Measurements from ENCODE around the gene KATNBL1.

DNA sequence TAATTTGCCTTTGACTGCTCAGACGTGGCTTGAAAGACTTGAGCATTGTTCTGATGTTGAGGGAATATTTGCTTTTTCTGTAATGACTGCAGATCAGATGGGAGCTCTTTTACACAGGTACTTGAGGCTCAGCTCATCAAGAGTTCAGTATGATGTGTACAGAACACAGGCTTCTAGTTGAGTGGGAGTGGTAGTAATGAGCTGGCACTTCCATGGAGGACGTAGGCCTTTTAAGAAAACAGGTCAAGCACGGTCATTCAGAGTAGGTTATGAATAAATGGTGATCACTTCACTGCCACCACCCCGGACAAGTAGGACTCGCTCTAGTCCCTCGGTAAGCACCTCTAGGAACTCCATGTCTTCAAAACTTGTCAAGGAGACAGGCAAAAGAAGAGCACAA, 23.7 kb upstream of the KATNBL1 start:
- TF ChIP-seq, protein P1, sequence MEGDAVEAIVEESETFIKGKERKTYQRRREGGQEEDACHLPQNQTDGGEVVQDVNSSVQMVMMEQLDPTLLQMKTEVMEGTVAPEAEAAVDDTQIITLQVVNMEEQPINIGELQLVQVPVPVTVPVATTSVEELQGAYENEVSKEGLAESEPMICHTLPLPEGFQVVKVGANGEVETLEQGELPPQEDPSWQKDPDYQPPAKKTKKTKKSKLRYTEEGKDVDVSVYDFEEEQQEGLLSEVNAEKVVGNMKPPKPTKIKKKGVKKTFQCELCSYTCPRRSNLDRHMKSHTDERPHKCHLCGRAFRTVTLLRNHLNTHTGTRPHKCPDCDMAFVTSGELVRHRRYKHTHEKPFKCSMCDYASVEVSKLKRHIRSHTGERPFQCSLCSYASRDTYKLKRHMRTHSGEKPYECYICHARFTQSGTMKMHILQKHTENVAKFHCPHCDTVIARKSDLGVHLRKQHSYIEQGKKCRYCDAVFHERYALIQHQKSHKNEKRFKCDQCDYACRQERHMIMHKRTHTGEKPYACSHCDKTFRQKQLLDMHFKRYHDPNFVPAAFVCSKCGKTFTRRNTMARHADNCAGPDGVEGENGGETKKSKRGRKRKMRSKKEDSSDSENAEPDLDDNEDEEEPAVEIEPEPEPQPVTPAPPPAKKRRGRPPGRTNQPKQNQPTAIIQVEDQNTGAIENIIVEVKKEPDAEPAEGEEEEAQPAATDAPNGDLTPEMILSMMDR (IDR thresholded peaks at IDR 0.05) = no peak
- TF ChIP-seq POLR2A (IDR thresholded peaks at IDR 0.05) = no peak
